ENCODE measurements around the gene NFYB.

DNA sequence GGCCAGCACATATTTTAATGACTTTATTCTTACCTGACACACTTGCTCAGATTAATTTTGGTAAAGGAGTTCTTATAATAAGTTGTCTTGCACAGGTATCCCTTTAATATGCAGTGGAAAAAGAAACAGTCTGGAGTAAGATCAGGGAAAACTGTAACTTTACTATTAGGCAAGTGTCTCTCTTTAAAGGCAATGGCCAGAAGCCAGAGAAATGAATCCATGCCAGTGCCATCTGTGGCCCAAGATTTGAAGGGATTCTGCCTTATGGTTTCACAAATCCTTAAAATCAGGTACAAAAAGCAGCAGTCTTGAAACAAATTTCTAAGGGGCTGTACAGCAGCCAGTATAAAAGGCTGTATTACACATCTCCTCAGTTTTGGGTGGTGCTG, 22.4 kb downstream of the NFYB start:
- TF ChIP-seq, protein P1, sequence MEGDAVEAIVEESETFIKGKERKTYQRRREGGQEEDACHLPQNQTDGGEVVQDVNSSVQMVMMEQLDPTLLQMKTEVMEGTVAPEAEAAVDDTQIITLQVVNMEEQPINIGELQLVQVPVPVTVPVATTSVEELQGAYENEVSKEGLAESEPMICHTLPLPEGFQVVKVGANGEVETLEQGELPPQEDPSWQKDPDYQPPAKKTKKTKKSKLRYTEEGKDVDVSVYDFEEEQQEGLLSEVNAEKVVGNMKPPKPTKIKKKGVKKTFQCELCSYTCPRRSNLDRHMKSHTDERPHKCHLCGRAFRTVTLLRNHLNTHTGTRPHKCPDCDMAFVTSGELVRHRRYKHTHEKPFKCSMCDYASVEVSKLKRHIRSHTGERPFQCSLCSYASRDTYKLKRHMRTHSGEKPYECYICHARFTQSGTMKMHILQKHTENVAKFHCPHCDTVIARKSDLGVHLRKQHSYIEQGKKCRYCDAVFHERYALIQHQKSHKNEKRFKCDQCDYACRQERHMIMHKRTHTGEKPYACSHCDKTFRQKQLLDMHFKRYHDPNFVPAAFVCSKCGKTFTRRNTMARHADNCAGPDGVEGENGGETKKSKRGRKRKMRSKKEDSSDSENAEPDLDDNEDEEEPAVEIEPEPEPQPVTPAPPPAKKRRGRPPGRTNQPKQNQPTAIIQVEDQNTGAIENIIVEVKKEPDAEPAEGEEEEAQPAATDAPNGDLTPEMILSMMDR (IDR thresholded peaks at IDR 0.05) = no peak
- no peak for TF ChIP-seq POLR2A (IDR thresholded peaks at IDR 0.05)
- no peak for TF ChIP-seq EP300 (IDR thresholded peaks at IDR 0.05)

Data from tibial nerve (tissue), 4 donors.